Measurements from ENCODE around the gene NOSTRIN.

- TF ChIP-seq, protein P1, sequence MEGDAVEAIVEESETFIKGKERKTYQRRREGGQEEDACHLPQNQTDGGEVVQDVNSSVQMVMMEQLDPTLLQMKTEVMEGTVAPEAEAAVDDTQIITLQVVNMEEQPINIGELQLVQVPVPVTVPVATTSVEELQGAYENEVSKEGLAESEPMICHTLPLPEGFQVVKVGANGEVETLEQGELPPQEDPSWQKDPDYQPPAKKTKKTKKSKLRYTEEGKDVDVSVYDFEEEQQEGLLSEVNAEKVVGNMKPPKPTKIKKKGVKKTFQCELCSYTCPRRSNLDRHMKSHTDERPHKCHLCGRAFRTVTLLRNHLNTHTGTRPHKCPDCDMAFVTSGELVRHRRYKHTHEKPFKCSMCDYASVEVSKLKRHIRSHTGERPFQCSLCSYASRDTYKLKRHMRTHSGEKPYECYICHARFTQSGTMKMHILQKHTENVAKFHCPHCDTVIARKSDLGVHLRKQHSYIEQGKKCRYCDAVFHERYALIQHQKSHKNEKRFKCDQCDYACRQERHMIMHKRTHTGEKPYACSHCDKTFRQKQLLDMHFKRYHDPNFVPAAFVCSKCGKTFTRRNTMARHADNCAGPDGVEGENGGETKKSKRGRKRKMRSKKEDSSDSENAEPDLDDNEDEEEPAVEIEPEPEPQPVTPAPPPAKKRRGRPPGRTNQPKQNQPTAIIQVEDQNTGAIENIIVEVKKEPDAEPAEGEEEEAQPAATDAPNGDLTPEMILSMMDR (IDR thresholded peaks at IDR 0.05; ENCODE audit: low read length), result no peak
- no peak for TF ChIP-seq EZH2 (optimal IDR thresholded peaks at IDR 0.05; ENCODE audit: low read depth, low read length)
Measured at GRCh38 chr2:168780669-168781071, 21.8 kb upstream of the NOSTRIN start.

Measured in MM.1S (cell line).